Fibroblast of lung (primary cell): ENCODE data around the gene PPP5C. TPM values are rescaled to one million over a fixed set of nuclear protein-coding genes. Genes with fewer than 3 reads are reported as not detected.
A peak's percentile ranks its signal among the peaks of the same experiment; 100 is the strongest.

Experiments
- DNase-seq, 2 donors: peaks; one replicate each; pipeline versions ENCODE4 v3.0.0 to v3.0.0-alpha.2; 2010; ENCODE audit warnings: low read depth in 2 of 2
- H2AFZ ChIP-seq: 2 replicates; pipeline ENCODE4 v1.5.1; 2012; ENCODE audit warnings: low read length, control low read depth, inconsistent platforms
- H3K27ac ChIP-seq: 2 replicates; pipeline ENCODE4 v1.5.1; 2011; ENCODE audit warnings: low read length, control low read depth; ENCODE audit not compliant: insufficient read depth
- H3K27me3 ChIP-seq: 2 replicates; pipeline ENCODE4 v1.5.1; 2011; ENCODE audit warnings: mild to moderate bottlenecking, low read length; ENCODE audit not compliant: control insufficient read depth, insufficient read depth
- H3K36me3 ChIP-seq: 2 replicates; pipeline ENCODE4 v1.5.1; 2011; ENCODE audit warnings: low read length; ENCODE audit not compliant: control insufficient read depth, insufficient read depth
- H3K4me1 ChIP-seq: 2 replicates; pipeline ENCODE4 v1.5.1; 2011; ENCODE audit warnings: low read length; ENCODE audit not compliant: control insufficient read depth, insufficient read depth; ENCODE audit errors: extremely low read depth
- H3K4me2 ChIP-seq: 2 replicates; pipeline ENCODE4 v1.5.1; 2011; ENCODE audit warnings: low read length, control low read depth; ENCODE audit not compliant: insufficient read depth; ENCODE audit errors: extremely low read depth
- H3K4me3 ChIP-seq, 4 experiments: fragments of 200-600 bp in 1 of 4; sonication (generic) in 1 of 4; replicated peaks in 1 of 4; 2 replicates each; pipeline ENCODE4 v1.5.1; 2011 to 2016; ENCODE audit warnings: low read length in 4 of 4, low read depth in 3 of 4, mild to moderate bottlenecking in 3 of 4, control low read depth in 2 of 4, inconsistent platforms in 1 of 4, mixed read lengths in 1 of 4; ENCODE audit not compliant: insufficient read depth in 1 of 4; ENCODE audit errors: control extremely low read depth in 1 of 4
- H3K79me2 ChIP-seq: 2 replicates; pipeline ENCODE4 v1.5.1; 2012; ENCODE audit warnings: mild to moderate bottlenecking, low read length, inconsistent platforms; ENCODE audit not compliant: control insufficient read depth, insufficient read depth
- H3K9ac ChIP-seq: 2 replicates; pipeline ENCODE4 v1.5.1; 2011; ENCODE audit warnings: mild to moderate bottlenecking, low read length, control low read depth; ENCODE audit not compliant: insufficient read depth
- H3K9me3 ChIP-seq: 2 replicates; pipeline ENCODE4 v1.5.1; 2012; ENCODE audit warnings: low read depth, low read length; ENCODE audit not compliant: control insufficient read depth, insufficient read depth
- H4K20me1 ChIP-seq: 2 replicates; pipeline ENCODE4 v1.5.1; 2011; ENCODE audit warnings: low read length; ENCODE audit not compliant: control insufficient read depth, insufficient read depth; ENCODE audit errors: extremely low read depth
- CTCF ChIP-seq, 2 donors: IDR thresholded peaks in 1 of 2; conservative IDR thresholded peaks in 1 of 2; 1 replicate in 1 of 2; 2 replicates in 1 of 2; pipeline ENCODE4 v1.5.1; 2011 to 2012; ENCODE audit warnings: low read length in 2 of 2, control low read depth in 1 of 2, inconsistent platforms in 1 of 2, low read depth in 1 of 2, mild to moderate bottlenecking in 1 of 2
- EZH2 ChIP-seq: IDR thresholded peaks from 2 replicates; pipeline ENCODE4 v1.5.1; 2012; ENCODE audit warnings: low read length, control low read depth, mild to moderate bottlenecking; ENCODE audit errors: missing control alignments
- polyA plus RNA-seq, 2 donors: library from polyadenylated mRNA; depleted of rRNA in 1 of 2; stranded (reverse) in 1 of 2; unstranded in 1 of 2; fragments of >200 nt; gene quantifications; 2 replicates each; pipeline ENCODE4 v1.2.1, GENCODE V29; 2011 to 2012; ENCODE audit warnings: missing spikeins in 1 of 2
- total RNA-seq: library from RNA; depleted of rRNA; stranded (reverse); fragments of >200 nt; gene quantifications from 2 replicates; pipeline ENCODE4 v1.2.1, GENCODE V29; 2014

The PPP5C gene
- total and polyA plus RNA-seq, 2 donors (not counting 1 experiment from before 2014, with no cell fraction given): 46.9 to 94.1 TPM

DNA sequence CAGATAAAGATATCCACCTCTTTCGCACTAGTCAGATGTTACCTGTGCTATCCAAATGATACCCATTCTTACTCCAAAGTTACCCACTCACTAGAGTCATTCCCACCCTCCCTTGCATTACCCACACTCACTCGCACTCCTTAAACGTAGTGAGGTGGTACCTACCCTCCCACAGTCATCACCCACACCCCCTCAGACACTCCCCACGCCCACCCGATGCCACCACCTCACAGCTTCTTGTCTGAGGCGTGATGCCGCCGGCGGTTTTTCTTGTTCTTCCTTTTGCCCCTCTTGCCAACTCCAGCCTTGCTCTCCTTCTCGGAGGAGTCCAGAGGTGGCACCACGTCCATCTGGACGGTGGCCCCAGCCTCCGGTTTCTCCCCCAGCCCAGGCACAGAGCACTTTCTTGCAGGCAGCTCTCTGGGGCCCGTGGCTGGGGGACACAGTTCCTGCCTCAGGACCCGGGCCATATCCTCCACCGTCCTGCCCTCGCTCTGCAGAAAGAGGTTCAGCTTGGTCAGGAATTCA lies 80.7 kb downstream of the PPP5C start:
- H3K27me3 ChIP-seq: no peaks in the 10 kb centered on the region
- H2AFZ ChIP-seq: no peak overlapping the region
- no peaks in the 10 kb centered on the region for H3K9me3 ChIP-seq
- peaks cover 3% of the 10 kb centered on the region for H3K4me1 ChIP-seq
- no peak for DNase-seq
- no peak overlapping the region for H3K27ac ChIP-seq
- no peak overlapping the region for H3K9ac ChIP-seq
- H3K4me2 ChIP-seq: no peak overlapping the region
- no peaks in the 10 kb centered on the region for H3K79me2 ChIP-seq
- H3K4me3 ChIP-seq: no peak overlapping the region
- no peaks in the 10 kb centered on the region for H4K20me1 ChIP-seq
- H3K36me3 ChIP-seq: no peaks in the 10 kb centered on the region
- TF ChIP-seq CTCF (conservative IDR thresholded peaks at IDR 0.05 in 1 of 2, IDR thresholded peaks at IDR 0.05 in 1 of 2; ENCODE audit: low read depth in 1 of 2, low read length in 2 of 2): no peak
- no peak for TF ChIP-seq EZH2

GRCh38 chr19:46428239-46429135 lies 81.6 kb downstream of the PPP5C start, which contains the start of gene PNMA8C:
Gene PNMA8C, minus strand, starts transcription at chr19:46428936. Its CDS starts 577 bp downstream, at chr19:46428359.
- H3K27me3 ChIP-seq: no peaks in the 10 kb centered on the region
- TF ChIP-seq CTCF (conservative IDR thresholded peaks at IDR 0.05 in 1 of 2, IDR thresholded peaks at IDR 0.05 in 1 of 2; ENCODE audit: low read depth in 1 of 2, low read length in 2 of 2) (no peak), EZH2 (no peak)
- H3K27ac ChIP-seq: no peak within 1 kb of the TSS
- no peak within 1 kb of the TSS for H3K9ac ChIP-seq
- peak within 1 kb of the TSS; percentile 46 for H2AFZ ChIP-seq
- H3K4me2 ChIP-seq: peak within 1 kb of the TSS; percentile 78
- H3K79me2 ChIP-seq: no peaks in the 10 kb centered on the region
- H4K20me1 ChIP-seq: no peaks in the 10 kb centered on the region
- H3K9me3 ChIP-seq: no peaks in the 10 kb centered on the region
- peak; percentile 52 to 61 for DNase-seq
- peak within 1 kb of the TSS; percentile 17 to 32 (median 24) for H3K4me3 ChIP-seq
- H3K4me1 ChIP-seq: peaks cover 3% of the 10 kb centered on the region
- no peaks in the 10 kb centered on the region for H3K36me3 ChIP-seq

DNA sequence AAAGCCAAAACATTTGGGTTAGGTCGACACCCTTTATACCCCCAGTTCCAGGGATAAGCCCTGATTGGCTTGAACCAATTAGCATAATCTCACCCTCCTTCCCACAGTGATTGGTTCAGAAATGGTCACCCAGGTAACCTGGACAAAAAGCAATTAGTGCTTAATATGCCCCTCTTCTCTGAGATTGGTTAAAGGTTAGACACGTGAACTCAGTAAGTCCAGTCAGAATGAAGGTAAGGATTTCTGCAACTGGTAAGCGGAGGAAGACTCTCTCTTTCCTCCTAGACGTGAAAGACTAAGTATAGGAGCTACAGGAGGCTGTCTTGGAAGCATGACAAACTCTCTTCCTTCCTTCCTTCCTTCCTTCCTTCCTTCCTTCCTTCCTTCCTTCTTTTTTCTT lies 83.1 kb downstream of the PPP5C start:
- no peak overlapping the region for H2AFZ ChIP-seq
- TF ChIP-seq EZH2 (no peak), CTCF (conservative IDR thresholded peaks at IDR 0.05 in 1 of 2, IDR thresholded peaks at IDR 0.05 in 1 of 2; ENCODE audit: low read depth in 1 of 2, low read length in 2 of 2) (no peak)
- H3K4me2 ChIP-seq: no peak overlapping the region
- no peak overlapping the region for H3K9ac ChIP-seq
- H3K9me3 ChIP-seq: no peaks in the 10 kb centered on the region
- H3K27ac ChIP-seq: no peak overlapping the region
- no peaks in the 10 kb centered on the region for H3K36me3 ChIP-seq
- no peak for DNase-seq
- peaks cover 3% of the 10 kb centered on the region for H3K4me1 ChIP-seq
- H3K27me3 ChIP-seq: no peaks in the 10 kb centered on the region
- no peaks in the 10 kb centered on the region for H4K20me1 ChIP-seq
- H3K4me3 ChIP-seq: no peak overlapping the region
- no peaks in the 10 kb centered on the region for H3K79me2 ChIP-seq
